Lower leg skin (tissue), 3 donors: Measurements from ENCODE around the gene RANBP9.

ENCODE experiments used
- CTCF ChIP-seq, 3 donors: fragments of 450-650 bp; IDR thresholded peaks; one replicate each; pipeline ENCODE4 v1.5.1; 2016; ENCODE audit warnings: antibody characterized with exemption in 3 of 3, mild to moderate bottlenecking in 3 of 3, moderate library complexity in 2 of 3
- POLR2A ChIP-seq, 2 donors: fragments of 450-650 bp; IDR thresholded peaks; one replicate each; pipeline ENCODE4 v1.6.1; 2016 to 2017; ENCODE audit warnings: antibody characterized with exemption in 2 of 2, mild to moderate bottlenecking in 1 of 2, moderate library complexity in 1 of 2

- TF ChIP-seq CTCF (IDR thresholded peaks at IDR 0.05) (no peak), POLR2A (IDR thresholded peaks at IDR 0.05) (no peak)
Measured at GRCh38 chr6:13682346-13682745, 29.3 kb downstream of the RANBP9 start.
